ENCODE data around the gene RASSF4. TPM values are rescaled to one million over a fixed set of nuclear protein-coding genes. Genes with fewer than 3 reads are reported as not detected.

The RASSF4 gene
- polyA plus RNA-seq, 1 donor (not counting 4 experiments of a cell fraction or from before 2014, with no cell fraction given): 0.20 TPM

DNA sequence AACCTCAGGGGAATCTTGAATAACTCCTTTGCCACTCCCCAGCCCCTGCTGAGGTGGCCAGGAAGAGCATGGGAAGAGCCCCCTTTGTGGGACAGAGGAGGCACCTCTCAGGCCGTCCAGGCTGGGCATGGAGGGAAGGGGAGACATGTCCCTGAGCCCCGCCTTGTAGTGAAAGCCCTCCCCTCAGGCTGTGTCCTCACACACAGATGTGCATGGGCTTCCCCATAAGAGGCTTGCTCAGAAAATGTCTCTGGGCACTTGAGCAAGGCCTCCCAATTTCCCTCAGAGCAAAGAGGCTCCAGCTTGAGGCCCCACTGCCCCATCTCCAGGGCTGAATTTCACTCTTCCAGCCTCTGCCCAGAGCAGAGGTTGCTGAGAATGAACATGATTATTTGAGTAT lies 44.7 kb upstream of the RASSF4 start:
- Histone ChIP-seq H3K9me1 (ENCODE audit: control insufficient read depth, extremely low read depth, insufficient read depth, low read length) (no peaks in the 10 kb centered on the region), H3K4me3 (ENCODE audit: control insufficient read depth in 2 of 3, extremely low read depth in 1 of 3, insufficient read depth in 2 of 3, low read depth in 1 of 3, low read length in 3 of 3) (no peak overlapping the region), H3K4me1 (ENCODE audit: control insufficient read depth, extremely low read depth, insufficient read depth, low read length) (no peaks in the 10 kb centered on the region), H4K20me1 (ENCODE audit: control insufficient read depth, extremely low read depth, insufficient read depth, low read length) (no peaks in the 10 kb centered on the region), H3K27ac (ENCODE audit: control insufficient read depth, insufficient read depth, low read length) (no peak overlapping the region), H3K4me2 (ENCODE audit: control insufficient read depth, extremely low read depth, insufficient read depth, low read depth, low read length) (no peak overlapping the region), H3K9ac (ENCODE audit: control insufficient read depth, extremely low read depth, insufficient read depth, low read length) (no peak overlapping the region), H3K9me3 (ENCODE audit: control insufficient read depth, low read depth, low read length) (no peaks in the 10 kb centered on the region), H3K27me3 (ENCODE audit: control insufficient read depth, extremely low read depth, insufficient read depth, low read length) (no peaks in the 10 kb centered on the region), H3K36me3 (ENCODE audit: control insufficient read depth in 2 of 2, extremely low read depth in 1 of 2, insufficient read depth in 2 of 2, low read length in 2 of 2) (no peaks in the 10 kb centered on the region), H2AFZ (ENCODE audit: control insufficient read depth, low read length) (no peak overlapping the region), H3K79me2 (ENCODE audit: control insufficient read depth, insufficient read depth, low read length) (no peaks in the 10 kb centered on the region)
- FAIRE-seq: no peak
- dilution Hi-C loops (cut with MboI; ENCODE audit: extremely low pct_ligation_motif_present, low sequenced_read_pairs): no loop called here
- DNase-seq (ENCODE audit: low read depth, low spot score): no peak
- TF ChIP-seq EZH2 (IDR thresholded peaks at IDR 0.05; ENCODE audit: low read length): no peak
- TF ChIP-seq, protein P1, sequence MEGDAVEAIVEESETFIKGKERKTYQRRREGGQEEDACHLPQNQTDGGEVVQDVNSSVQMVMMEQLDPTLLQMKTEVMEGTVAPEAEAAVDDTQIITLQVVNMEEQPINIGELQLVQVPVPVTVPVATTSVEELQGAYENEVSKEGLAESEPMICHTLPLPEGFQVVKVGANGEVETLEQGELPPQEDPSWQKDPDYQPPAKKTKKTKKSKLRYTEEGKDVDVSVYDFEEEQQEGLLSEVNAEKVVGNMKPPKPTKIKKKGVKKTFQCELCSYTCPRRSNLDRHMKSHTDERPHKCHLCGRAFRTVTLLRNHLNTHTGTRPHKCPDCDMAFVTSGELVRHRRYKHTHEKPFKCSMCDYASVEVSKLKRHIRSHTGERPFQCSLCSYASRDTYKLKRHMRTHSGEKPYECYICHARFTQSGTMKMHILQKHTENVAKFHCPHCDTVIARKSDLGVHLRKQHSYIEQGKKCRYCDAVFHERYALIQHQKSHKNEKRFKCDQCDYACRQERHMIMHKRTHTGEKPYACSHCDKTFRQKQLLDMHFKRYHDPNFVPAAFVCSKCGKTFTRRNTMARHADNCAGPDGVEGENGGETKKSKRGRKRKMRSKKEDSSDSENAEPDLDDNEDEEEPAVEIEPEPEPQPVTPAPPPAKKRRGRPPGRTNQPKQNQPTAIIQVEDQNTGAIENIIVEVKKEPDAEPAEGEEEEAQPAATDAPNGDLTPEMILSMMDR (optimal IDR thresholded peaks at IDR 0.05 in 1 of 3, IDR thresholded peaks at IDR 0.05 in 1 of 3, conservative IDR thresholded peaks at IDR 0.05 in 1 of 3; ENCODE audit: extremely low read depth in 1 of 3, insufficient read depth in 2 of 3, low read length in 3 of 3): no peak

DNA sequence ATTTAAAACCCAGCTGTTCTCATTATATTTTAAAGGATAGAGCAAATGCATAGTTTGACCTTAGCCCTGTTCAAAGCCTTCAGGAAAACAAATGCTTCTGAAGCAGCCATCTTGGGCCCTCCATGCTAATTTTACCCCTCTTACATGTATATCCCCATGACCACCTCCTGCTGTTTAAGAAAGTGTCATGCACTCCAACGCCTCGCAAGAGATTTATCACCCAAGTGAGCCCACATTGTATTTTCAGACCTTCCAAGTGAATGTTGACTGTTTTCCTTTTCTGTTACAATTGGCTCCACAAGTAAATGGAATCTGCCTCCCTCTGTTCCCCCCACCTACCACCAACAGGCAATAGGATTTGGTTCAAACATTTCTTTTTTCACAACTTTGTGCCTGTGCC lies 43.2 kb upstream of the RASSF4 start:
- no peak for TF ChIP-seq EZH2 (IDR thresholded peaks at IDR 0.05; ENCODE audit: low read length)
- TF ChIP-seq, protein P1 (optimal IDR thresholded peaks at IDR 0.05 in 1 of 3, IDR thresholded peaks at IDR 0.05 in 1 of 3, conservative IDR thresholded peaks at IDR 0.05 in 1 of 3; ENCODE audit: extremely low read depth in 1 of 3, insufficient read depth in 2 of 3, low read length in 3 of 3): no peak
- no peak for FAIRE-seq
- H4K20me1 ChIP-seq (ENCODE audit: control insufficient read depth, extremely low read depth, insufficient read depth, low read length): no peaks in the 10 kb centered on the region
- H2AFZ ChIP-seq (ENCODE audit: control insufficient read depth, low read length): no peak overlapping the region
- no peak overlapping the region for H3K4me3 ChIP-seq (ENCODE audit: control insufficient read depth in 2 of 3, extremely low read depth in 1 of 3, insufficient read depth in 2 of 3, low read depth in 1 of 3, low read length in 3 of 3)
- H3K9me3 ChIP-seq (ENCODE audit: control insufficient read depth, low read depth, low read length): no peaks in the 10 kb centered on the region
- H3K4me2 ChIP-seq (ENCODE audit: control insufficient read depth, extremely low read depth, insufficient read depth, low read depth, low read length): no peak overlapping the region
- no peaks in the 10 kb centered on the region for H3K36me3 ChIP-seq (ENCODE audit: control insufficient read depth in 2 of 2, extremely low read depth in 1 of 2, insufficient read depth in 2 of 2, low read length in 2 of 2)
- no peaks in the 10 kb centered on the region for H3K27me3 ChIP-seq (ENCODE audit: control insufficient read depth, extremely low read depth, insufficient read depth, low read length)
- no peak overlapping the region for H3K27ac ChIP-seq (ENCODE audit: control insufficient read depth, insufficient read depth, low read length)
- no peak overlapping the region for H3K9ac ChIP-seq (ENCODE audit: control insufficient read depth, extremely low read depth, insufficient read depth, low read length)
- dilution Hi-C loops (cut with MboI; ENCODE audit: extremely low pct_ligation_motif_present, low sequenced_read_pairs): no loop called here
- H3K79me2 ChIP-seq (ENCODE audit: control insufficient read depth, insufficient read depth, low read length): no peaks in the 10 kb centered on the region
- H3K9me1 ChIP-seq (ENCODE audit: control insufficient read depth, extremely low read depth, insufficient read depth, low read length): no peaks in the 10 kb centered on the region
- DNase-seq (ENCODE audit: low read depth, low spot score): no peak
- H3K4me1 ChIP-seq (ENCODE audit: control insufficient read depth, extremely low read depth, insufficient read depth, low read length): no peaks in the 10 kb centered on the region
